B cell (primary cell): ENCODE results near the gene STMN3. TPM values are rescaled to one million over a fixed set of nuclear protein-coding genes. Genes with fewer than 3 reads are reported as not detected.

ENCODE experiments used
- polyA plus RNA-seq: library from polyadenylated mRNA; depleted of rRNA; stranded (reverse); fragments of >200 nt; gene quantifications from 2 replicates; pipeline ENCODE4 v1.2.3, GENCODE V29; 2012
- small RNA-seq: library from RNA; depleted of rRNA; stranded (forward); fragments of <200 nt; gene quantifications from one replicate; pipeline ENCODE3, GENCODE V24; 2012; ENCODE audit warnings: low replicate concordance, low read depth; ENCODE audit not compliant: insufficient read length
- total RNA-seq, 2 donors: library from RNA; stranded (reverse); fragments of 120-200 nt in 1 of 2; gene quantifications; 1 replicate in 1 of 2; 2 replicates in 1 of 2; pipeline versions ENCODE4 v1.2.3 to v1.2.4, GENCODE V29; 2013 to 2022

The STMN3 gene
- total and polyA plus RNA-seq, 2 donors (not counting 1 experiment from before 2014, with no cell fraction given) = 35.0 to 59.4 TPM

Small RNA genes within 50 kb of the gene (small RNA-seq; reads per million reads assigned to genes)
- not detected for gene TNFRSF6B

Other genes with a start within 250 kb of the STMN3 start
- gene KCNQ2, start 180.8 kb downstream of the STMN3 start, total RNA-seq = 0.12 and 0.49 TPM in 2 replicates
- gene KCNQ2, start 180.8 kb downstream of the STMN3 start, polyA plus RNA-seq = not detected in 2 replicates
- gene EEF1A2, start 154.3 kb downstream of the STMN3 start, total RNA-seq = 1.8 and 2.2 TPM in 2 replicates
- 2.4 and 2.9 TPM in 2 replicates for gene EEF1A2, start 154.3 kb downstream of the STMN3 start, polyA plus RNA-seq
- 149 and 162 TPM in 2 replicates for gene PPDPF, start 132.7 kb downstream of the STMN3 start, total RNA-seq
- 93.5 and 144 TPM in 2 replicates for gene PPDPF, start 132.7 kb downstream of the STMN3 start, polyA plus RNA-seq
- 0.75 and 0.86 TPM in 2 replicates for gene PTK6, start 116.0 kb downstream of the STMN3 start, total RNA-seq
- gene PTK6, start 116.0 kb downstream of the STMN3 start, polyA plus RNA-seq = 2.3 and 2.8 TPM in 2 replicates
- gene SRMS, start 105.7 kb downstream of the STMN3 start, total RNA-seq = 0.17 and 0.27 TPM in 2 replicates
- 0.26 and 0.54 TPM in 2 replicates for gene SRMS, start 105.7 kb downstream of the STMN3 start, polyA plus RNA-seq
- 3.8 and 5.1 TPM in 2 replicates for gene FNDC11, start 99.3 kb downstream of the STMN3 start, total RNA-seq
- 32.3 and 34.2 TPM in 2 replicates for gene FNDC11, start 99.3 kb downstream of the STMN3 start, polyA plus RNA-seq
- gene HELZ2, start 79.2 kb downstream of the STMN3 start, total RNA-seq = 52.6 and 53.7 TPM in 2 replicates
- 36.3 and 40.6 TPM in 2 replicates for gene HELZ2, start 79.2 kb downstream of the STMN3 start, polyA plus RNA-seq
- 24.5 and 26.1 TPM in 2 replicates for gene GMEB2, start 26.3 kb downstream of the STMN3 start, total RNA-seq
- 17.7 and 26.3 TPM in 2 replicates for gene GMEB2, start 26.3 kb downstream of the STMN3 start, polyA plus RNA-seq
- 32.6 and 35.3 TPM in 2 replicates for gene RTEL1, start 4.9 kb upstream of the STMN3 start, total RNA-seq
- gene RTEL1, start 4.9 kb upstream of the STMN3 start, polyA plus RNA-seq = 15.1 and 21.2 TPM in 2 replicates
- not detected in 2 replicates for gene TNFRSF6B, start 43.2 kb upstream of the STMN3 start, total RNA-seq
- 6.7 and 7.8 TPM in 2 replicates for gene TNFRSF6B, start 43.2 kb upstream of the STMN3 start, polyA plus RNA-seq
- 73.3 and 75.5 TPM in 2 replicates for gene ARFRP1, start 54.6 kb upstream of the STMN3 start, total RNA-seq
- gene ARFRP1, start 54.6 kb upstream of the STMN3 start, polyA plus RNA-seq = 41.0 and 42.1 TPM in 2 replicates
- gene ZGPAT, start 54.6 kb upstream of the STMN3 start, total RNA-seq = 46.1 and 47.5 TPM in 2 replicates
- gene ZGPAT, start 54.6 kb upstream of the STMN3 start, polyA plus RNA-seq = 62.1 and 71.7 TPM in 2 replicates
- 14.5 and 14.8 TPM in 2 replicates for gene LIME1, start 83.2 kb upstream of the STMN3 start, total RNA-seq
- 63.0 and 95.2 TPM in 2 replicates for gene LIME1, start 83.2 kb upstream of the STMN3 start, polyA plus RNA-seq
- gene SLC2A4RG, start 86.4 kb upstream of the STMN3 start, total RNA-seq = 49.4 and 50.8 TPM in 2 replicates
- gene SLC2A4RG, start 86.4 kb upstream of the STMN3 start, polyA plus RNA-seq = 28.5 and 39.7 TPM in 2 replicates
- 0.64 and 1.6 TPM in 2 replicates for gene ZBTB46, start 177.8 kb upstream of the STMN3 start, total RNA-seq
- 0.16 and 0.30 TPM in 2 replicates for gene ZBTB46, start 177.8 kb upstream of the STMN3 start, polyA plus RNA-seq
- gene ABHD16B, start 208.1 kb upstream of the STMN3 start, total RNA-seq = not detected in 2 replicates
- gene ABHD16B, start 208.1 kb upstream of the STMN3 start, polyA plus RNA-seq = not detected in 2 replicates
- gene TPD52L2, start 211.8 kb upstream of the STMN3 start, total RNA-seq = 41.1 and 41.3 TPM in 2 replicates
- 39.9 and 45.6 TPM in 2 replicates for gene TPD52L2, start 211.8 kb upstream of the STMN3 start, polyA plus RNA-seq
- 32.6 and 33.3 TPM in 2 replicates for gene DNAJC5, start 241.7 kb upstream of the STMN3 start, total RNA-seq
- 12.2 and 13.4 TPM in 2 replicates for gene DNAJC5, start 241.7 kb upstream of the STMN3 start, polyA plus RNA-seq